Suprapubic skin (tissue), 4 donors: Measurements from ENCODE around the gene NDE1. TPM values are rescaled to one million over a fixed set of nuclear protein-coding genes. Genes with fewer than 3 reads are reported as not detected.

Source experiments
- DNase-seq, 2 donors: peaks; one replicate each; pipeline ENCODE4 v3.0.0-alpha.2; 2019; ENCODE audit warnings: low spot score in 2 of 2
- H3K27ac ChIP-seq: fragments of 200-600 bp; sonication (generic); one replicate; pipeline ENCODE4 v1.5.1; 2019
- H3K27me3 ChIP-seq: fragments of 200-600 bp; sonication (generic); one replicate; pipeline ENCODE4 v1.5.1; 2019
- H3K36me3 ChIP-seq: fragments of 200-600 bp; sonication (generic); one replicate; pipeline ENCODE4 v1.5.1; 2019
- H3K4me1 ChIP-seq: fragments of 200-600 bp; sonication (generic); one replicate; pipeline ENCODE4 v1.5.1; 2019
- H3K4me3 ChIP-seq: fragments of 200-600 bp; sonication (generic); one replicate; pipeline ENCODE4 v1.5.1; 2019; ENCODE audit warnings: mild to moderate bottlenecking
- H3K9me3 ChIP-seq: fragments of 200-600 bp; sonication (generic); one replicate; pipeline ENCODE4 v1.5.1; 2019
- EP300 ChIP-seq: sonication (generic); formaldehyde crosslinking; IDR thresholded peaks from one replicate; pipeline ENCODE4 v1.6.1; 2017; ENCODE audit warnings: antibody characterized with exemption
- POLR2A ChIP-seq, 2 donors: fragments of 450-650 bp; IDR thresholded peaks; one replicate each; pipeline ENCODE4 v1.6.1; 2017; ENCODE audit warnings: antibody characterized with exemption in 2 of 2, mild to moderate bottlenecking in 2 of 2, moderate library complexity in 2 of 2
- POLR2AphosphoS5 ChIP-seq, 3 donors: sonication (generic); formaldehyde crosslinking; IDR thresholded peaks; one replicate each; pipeline ENCODE4 v1.6.1; 2017; ENCODE audit warnings: antibody characterized with exemption in 3 of 3
- WGBS: methylation state at CpG from one replicate; pipeline ENCODE4 v1.1.5; 2018; 5-methylcytosine and 5-hydroxymethylcytosine counted together
- total RNA-seq, 4 donors: library from RNA; depleted of rRNA; stranded (reverse); fragments of >200 nt; gene quantifications; one replicate each; pipeline ENCODE4 v1.1.0, GENCODE V29; 2016
- TF ChIP-seq, protein P1 (sequence below), 2 donors: fragments of 200-600 bp in 1 of 2; fragments of 450-650 bp in 1 of 2; sonication (generic) in 1 of 2; IDR thresholded peaks; one replicate each; pipeline ENCODE4 v1.5.1; 2016 to 2019; ENCODE audit warnings: antibody characterized with exemption in 2 of 2, mild to moderate bottlenecking in 1 of 2, moderate library complexity in 1 of 2

Gene NDE1
- total RNA-seq, 4 donors from 2014 or later, result 85.2 to 145 (median 120) TPM

DNA sequence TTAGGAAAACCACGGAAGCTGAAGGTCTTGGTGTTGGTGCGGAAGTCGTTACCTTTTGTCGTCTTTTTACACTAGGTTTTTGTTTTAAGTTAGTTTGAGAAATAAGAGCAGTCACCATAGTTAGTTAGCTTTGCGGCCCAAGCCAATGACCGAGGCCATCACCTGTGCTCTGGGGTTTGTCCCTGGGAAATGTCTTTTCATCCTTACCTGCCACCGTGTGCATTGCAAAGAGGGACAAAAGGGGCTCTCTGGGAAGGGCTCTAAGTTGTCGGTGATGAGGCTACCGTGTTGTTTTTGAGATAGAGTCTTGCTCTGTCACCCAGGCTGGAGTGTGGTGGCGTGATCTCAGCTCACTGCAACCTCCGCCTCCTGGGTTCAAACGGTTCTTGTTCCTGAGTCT, 49.8 kb downstream of the NDE1 start:
- no peak overlapping the region for H3K27ac ChIP-seq
- H3K9me3 ChIP-seq, result no peaks in the 10 kb centered on the region
- H3K4me1 ChIP-seq, result no peaks in the 10 kb centered on the region
- WGBS, result 91% methylated on average over 12 of the region's 12 CpGs
- no peak for DNase-seq
- no peak overlapping the region for H3K4me3 ChIP-seq
- H3K36me3 ChIP-seq, result peaks cover 78% of the 10 kb centered on the region
- TF ChIP-seq EP300, result no peak
- TF ChIP-seq POLR2AphosphoS5 (IDR thresholded peaks at IDR 0.05), result no peak
- no peak for TF ChIP-seq POLR2A (IDR thresholded peaks at IDR 0.05)
- TF ChIP-seq, protein P1, sequence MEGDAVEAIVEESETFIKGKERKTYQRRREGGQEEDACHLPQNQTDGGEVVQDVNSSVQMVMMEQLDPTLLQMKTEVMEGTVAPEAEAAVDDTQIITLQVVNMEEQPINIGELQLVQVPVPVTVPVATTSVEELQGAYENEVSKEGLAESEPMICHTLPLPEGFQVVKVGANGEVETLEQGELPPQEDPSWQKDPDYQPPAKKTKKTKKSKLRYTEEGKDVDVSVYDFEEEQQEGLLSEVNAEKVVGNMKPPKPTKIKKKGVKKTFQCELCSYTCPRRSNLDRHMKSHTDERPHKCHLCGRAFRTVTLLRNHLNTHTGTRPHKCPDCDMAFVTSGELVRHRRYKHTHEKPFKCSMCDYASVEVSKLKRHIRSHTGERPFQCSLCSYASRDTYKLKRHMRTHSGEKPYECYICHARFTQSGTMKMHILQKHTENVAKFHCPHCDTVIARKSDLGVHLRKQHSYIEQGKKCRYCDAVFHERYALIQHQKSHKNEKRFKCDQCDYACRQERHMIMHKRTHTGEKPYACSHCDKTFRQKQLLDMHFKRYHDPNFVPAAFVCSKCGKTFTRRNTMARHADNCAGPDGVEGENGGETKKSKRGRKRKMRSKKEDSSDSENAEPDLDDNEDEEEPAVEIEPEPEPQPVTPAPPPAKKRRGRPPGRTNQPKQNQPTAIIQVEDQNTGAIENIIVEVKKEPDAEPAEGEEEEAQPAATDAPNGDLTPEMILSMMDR (IDR thresholded peaks at IDR 0.05), result no peak
- H3K27me3 ChIP-seq, result no peaks in the 10 kb centered on the region

DNA sequence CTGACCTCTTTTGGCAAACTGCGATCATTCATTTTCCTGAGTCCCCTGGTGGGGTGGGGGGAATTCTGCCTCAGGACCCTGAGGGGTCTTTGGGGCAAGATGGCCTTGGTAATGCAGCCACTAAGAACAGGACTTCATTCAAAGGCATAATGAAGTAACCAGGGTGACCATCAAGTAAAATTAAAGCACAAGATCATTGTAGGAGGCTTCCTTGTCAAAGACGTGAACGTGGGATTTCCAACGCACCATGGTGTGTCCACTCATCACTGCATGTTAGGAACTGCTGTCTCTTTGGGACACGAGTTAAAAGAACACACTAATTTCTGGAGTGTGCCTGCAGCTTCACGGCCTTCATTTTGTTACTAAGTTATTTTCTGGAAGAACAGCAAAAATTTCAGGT, 51.3 kb downstream of the NDE1 start:
- WGBS, result 76% methylated on average over 6 of the region's 6 CpGs
- Histone ChIP-seq H3K4me3 (no peak overlapping the region), H3K27ac (no peak overlapping the region), H3K9me3 (no peaks in the 10 kb centered on the region), H3K4me1 (no peaks in the 10 kb centered on the region), H3K36me3 (peaks cover 71% of the 10 kb centered on the region), H3K27me3 (no peaks in the 10 kb centered on the region)
- no peak for TF ChIP-seq POLR2A (IDR thresholded peaks at IDR 0.05)
- TF ChIP-seq, protein P1 (IDR thresholded peaks at IDR 0.05), result no peak
- TF ChIP-seq POLR2AphosphoS5 (IDR thresholded peaks at IDR 0.05), result no peak
- no peak for TF ChIP-seq EP300
- DNase-seq, result no peak

DNA sequence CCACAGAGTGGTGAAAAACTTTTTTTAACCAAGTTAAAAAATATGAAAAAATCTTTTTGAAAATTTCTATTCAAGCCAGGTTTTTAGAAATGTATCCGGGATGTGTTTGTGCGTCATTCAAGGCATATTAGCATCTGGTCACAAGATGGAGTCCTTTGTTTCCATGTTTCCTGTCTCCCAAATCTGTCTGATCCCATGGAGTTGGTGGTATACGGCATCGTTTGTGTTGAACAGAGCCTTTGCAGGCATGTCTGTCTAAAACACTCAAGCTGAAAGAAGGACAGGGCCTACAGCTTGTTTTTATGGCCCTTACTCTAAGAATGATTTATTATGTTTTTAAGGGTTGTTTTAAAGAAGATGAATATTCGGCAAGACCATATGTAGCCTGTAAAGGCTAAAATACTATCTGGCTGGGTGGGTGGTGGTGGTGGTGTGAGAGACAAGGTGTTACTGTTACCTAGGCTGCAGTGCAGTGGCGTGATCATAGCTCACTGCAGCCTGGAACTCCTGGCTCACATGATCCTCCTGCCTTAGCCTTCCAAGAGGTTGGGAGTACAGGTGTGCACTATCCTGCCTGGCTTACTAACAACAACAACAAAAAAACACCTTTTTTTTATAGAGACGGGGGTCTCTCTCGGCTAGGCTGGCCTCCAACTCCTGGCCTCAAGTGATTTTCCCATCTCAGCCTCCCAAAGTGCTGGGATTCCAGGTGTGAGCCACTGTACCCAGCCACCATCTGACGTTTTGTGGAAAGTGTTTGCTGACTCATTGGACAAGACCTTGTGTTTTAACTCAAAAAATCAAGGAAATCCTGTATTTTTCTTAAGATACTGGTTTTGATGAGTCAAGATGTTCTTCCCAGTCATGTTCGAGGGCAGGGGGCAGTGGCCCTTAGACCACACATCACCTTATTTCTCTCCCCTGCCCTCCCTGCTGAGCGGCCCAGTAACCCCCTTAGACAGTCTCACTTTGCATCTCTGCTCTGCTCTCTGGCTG, 52.2 kb downstream of the NDE1 start:
- no peak overlapping the region for H3K27ac ChIP-seq
- no peaks in the 10 kb centered on the region for H3K27me3 ChIP-seq
- H3K4me1 ChIP-seq, result no peaks in the 10 kb centered on the region
- 80% methylated on average over 11 of the region's 11 CpGs for WGBS
- no peak for DNase-seq
- peaks cover 68% of the 10 kb centered on the region for H3K36me3 ChIP-seq
- H3K9me3 ChIP-seq, result no peaks in the 10 kb centered on the region
- TF ChIP-seq EP300 (no peak), POLR2A (IDR thresholded peaks at IDR 0.05) (no peak), POLR2AphosphoS5 (IDR thresholded peaks at IDR 0.05) (no peak)
- TF ChIP-seq, protein P1 (IDR thresholded peaks at IDR 0.05), result no peak
- H3K4me3 ChIP-seq, result no peak overlapping the region

DNA sequence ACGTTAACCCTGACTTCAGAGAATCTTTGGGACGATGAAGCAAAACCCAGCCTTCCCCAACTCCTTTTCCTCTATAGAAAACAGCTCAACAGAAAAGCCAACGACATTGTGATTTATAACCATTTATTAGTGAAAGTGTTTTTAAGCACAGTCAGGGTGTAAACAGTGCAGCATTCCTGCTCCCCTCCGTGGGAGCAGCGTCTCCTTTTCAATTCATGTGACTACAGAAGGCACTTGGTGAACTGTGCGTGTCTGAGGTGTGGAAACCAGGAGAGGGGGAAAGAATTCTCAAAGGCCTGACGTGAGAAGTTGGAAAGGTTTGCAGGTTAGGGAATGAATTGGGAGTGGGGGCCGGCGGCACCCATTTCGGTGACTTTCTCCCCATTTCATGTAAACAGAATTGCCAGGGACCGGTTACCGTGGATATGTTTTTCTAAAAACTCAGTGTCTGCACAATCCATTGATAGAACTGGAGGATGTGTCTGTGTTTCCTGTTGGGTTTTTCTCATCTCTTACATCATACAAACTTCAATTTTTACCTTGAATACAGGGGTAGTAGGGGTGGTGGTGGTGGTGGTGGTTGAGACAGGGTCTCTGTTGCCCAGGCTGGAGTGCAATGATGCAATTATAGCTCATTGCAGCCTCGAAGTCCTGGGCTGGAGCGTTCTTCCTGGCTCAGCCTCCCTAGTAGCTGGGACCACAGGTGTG, 53.1 kb downstream of the NDE1 start:
- Histone ChIP-seq H3K4me1 (no peaks in the 10 kb centered on the region), H3K36me3 (peaks cover 62% of the 10 kb centered on the region), H3K27me3 (no peaks in the 10 kb centered on the region), H3K9me3 (no peaks in the 10 kb centered on the region), H3K27ac (no peak overlapping the region), H3K4me3 (no peak overlapping the region)
- WGBS, result 86% methylated on average over 14 of the region's 14 CpGs
- no peak for DNase-seq
- TF ChIP-seq, protein P1 (IDR thresholded peaks at IDR 0.05), result no peak
- no peak for TF ChIP-seq POLR2A (IDR thresholded peaks at IDR 0.05)
- no peak for TF ChIP-seq EP300
- TF ChIP-seq POLR2AphosphoS5 (IDR thresholded peaks at IDR 0.05), result no peak

DNA sequence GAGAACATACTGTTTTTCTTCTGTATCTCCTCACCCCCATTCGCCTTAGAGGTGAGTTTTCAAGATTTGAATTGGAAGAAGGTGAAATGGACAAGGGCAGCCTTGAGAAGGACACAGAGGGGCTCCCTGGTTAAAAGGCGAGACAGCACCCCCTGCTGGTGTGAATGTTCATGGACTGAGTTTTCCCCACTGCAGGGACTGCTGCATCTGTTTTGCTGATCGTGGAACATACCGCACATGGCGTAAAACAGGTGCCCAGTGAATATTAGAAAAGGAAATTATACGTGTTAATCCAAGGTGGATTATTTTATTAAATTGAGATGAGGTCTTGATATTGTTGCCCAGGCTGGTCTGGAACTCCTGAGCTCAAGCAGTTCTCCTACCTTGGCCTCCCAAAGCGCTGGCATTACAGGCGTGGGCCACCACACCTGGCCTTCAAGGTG, 54.5 kb downstream of the NDE1 start:
- peak; percentile 85 to 86 for DNase-seq
- no peak overlapping the region for H3K4me3 ChIP-seq
- no peak overlapping the region for H3K27ac ChIP-seq
- no peak for TF ChIP-seq EP300
- TF ChIP-seq, protein P1 (IDR thresholded peaks at IDR 0.05), result peak; percentile 53 to 68
- WGBS, result 64% methylated on average over 8 of the region's 8 CpGs
- H3K9me3 ChIP-seq, result no peaks in the 10 kb centered on the region
- H3K36me3 ChIP-seq, result peaks cover 52% of the 10 kb centered on the region
- no peaks in the 10 kb centered on the region for H3K27me3 ChIP-seq
- H3K4me1 ChIP-seq, result no peaks in the 10 kb centered on the region
